Measurements from ENCODE around the gene C10orf71.

The C10orf71 gene

DNA sequence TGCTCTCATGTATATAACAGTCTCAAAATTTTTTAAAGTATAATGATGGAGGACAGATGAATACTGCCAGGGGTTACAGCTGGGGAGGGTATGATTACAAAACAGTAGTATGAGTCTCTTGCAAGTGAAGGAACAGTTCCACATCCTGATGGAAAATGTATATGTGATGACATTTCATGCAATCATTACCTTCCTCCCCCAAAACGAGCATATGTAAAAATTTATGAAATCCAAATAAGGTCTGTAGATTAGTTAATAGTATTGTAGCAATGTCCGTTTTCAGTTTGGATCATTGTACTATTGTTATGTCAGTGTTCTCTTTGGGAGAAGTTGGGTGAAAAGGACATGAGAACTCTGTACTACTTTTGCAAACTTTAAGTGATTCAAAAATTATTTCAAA is 58.9 kb downstream of the C10orf71 start:
- Histone ChIP-seq H3K9me3 (ENCODE audit: control insufficient read depth, low read depth, low read length) (no peaks in the 10 kb centered on the region), H3K4me1 (ENCODE audit: control insufficient read depth, low read depth, low read length) (peaks cover 8% of the 10 kb centered on the region), H3K27me3 (ENCODE audit: control insufficient read depth, insufficient read depth, low read length) (no peaks in the 10 kb centered on the region), H3K9ac (ENCODE audit: low read length) (no peak overlapping the region), H3K36me3 (ENCODE audit: control insufficient read depth, low read depth, low read length) (no peaks in the 10 kb centered on the region), H3K4me3 (ENCODE audit: low read length) (no peak overlapping the region), H3K27ac (ENCODE audit: low read length) (no peak overlapping the region)

DNA sequence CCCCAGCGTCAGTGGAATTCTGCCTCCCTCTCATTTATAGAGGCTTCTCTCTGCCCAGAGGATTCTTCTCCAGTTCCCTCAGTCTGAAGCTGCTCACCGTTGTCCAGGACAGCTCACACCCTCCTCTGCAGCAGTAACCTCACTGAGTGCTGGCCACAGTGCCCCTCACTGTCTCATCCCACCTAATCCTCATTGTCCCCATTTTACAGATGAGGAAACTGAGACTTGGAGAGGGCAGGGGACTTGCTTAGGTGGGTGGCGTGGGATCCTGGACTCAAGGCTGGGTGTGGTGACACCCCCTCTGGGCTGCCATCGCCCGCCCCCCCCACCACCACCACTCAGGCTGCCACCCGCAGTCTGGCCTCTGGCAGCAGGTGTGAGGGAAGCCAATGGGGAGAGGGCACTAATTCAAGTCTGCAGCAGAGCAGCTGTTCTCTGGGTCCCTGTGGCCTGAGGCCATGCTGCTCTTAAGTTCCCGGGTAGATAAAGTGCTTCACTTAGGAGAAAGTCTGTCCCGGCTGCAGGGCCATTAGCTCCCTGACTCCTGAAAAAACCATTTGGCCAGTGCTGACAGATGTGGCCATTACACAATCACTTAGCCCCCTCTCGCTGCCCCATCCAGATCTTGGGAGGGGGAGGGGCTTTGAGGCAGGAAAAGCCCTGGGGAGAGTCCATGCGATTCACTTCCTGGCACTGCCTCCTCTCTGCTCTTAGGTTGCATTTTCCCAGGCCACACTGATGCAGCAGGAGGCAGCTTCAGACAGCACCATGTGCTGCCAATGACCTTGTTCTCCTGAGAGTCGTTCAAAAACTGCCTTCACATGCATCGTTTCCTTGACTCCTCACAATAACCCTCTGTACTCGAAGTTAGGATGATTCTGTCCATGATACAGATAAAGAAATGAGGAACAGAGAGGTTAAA is 60.6 kb downstream of the C10orf71 start:
- Histone ChIP-seq H3K9ac (ENCODE audit: low read length) (no peak overlapping the region), H3K4me3 (ENCODE audit: low read length) (no peak overlapping the region), H3K9me3 (ENCODE audit: control insufficient read depth, low read depth, low read length) (no peaks in the 10 kb centered on the region), H3K4me1 (ENCODE audit: control insufficient read depth, low read depth, low read length) (peaks cover 8% of the 10 kb centered on the region), H3K27ac (ENCODE audit: low read length) (no peak overlapping the region), H3K27me3 (ENCODE audit: control insufficient read depth, insufficient read depth, low read length) (no peaks in the 10 kb centered on the region), H3K36me3 (ENCODE audit: control insufficient read depth, low read depth, low read length) (no peaks in the 10 kb centered on the region)

DNA sequence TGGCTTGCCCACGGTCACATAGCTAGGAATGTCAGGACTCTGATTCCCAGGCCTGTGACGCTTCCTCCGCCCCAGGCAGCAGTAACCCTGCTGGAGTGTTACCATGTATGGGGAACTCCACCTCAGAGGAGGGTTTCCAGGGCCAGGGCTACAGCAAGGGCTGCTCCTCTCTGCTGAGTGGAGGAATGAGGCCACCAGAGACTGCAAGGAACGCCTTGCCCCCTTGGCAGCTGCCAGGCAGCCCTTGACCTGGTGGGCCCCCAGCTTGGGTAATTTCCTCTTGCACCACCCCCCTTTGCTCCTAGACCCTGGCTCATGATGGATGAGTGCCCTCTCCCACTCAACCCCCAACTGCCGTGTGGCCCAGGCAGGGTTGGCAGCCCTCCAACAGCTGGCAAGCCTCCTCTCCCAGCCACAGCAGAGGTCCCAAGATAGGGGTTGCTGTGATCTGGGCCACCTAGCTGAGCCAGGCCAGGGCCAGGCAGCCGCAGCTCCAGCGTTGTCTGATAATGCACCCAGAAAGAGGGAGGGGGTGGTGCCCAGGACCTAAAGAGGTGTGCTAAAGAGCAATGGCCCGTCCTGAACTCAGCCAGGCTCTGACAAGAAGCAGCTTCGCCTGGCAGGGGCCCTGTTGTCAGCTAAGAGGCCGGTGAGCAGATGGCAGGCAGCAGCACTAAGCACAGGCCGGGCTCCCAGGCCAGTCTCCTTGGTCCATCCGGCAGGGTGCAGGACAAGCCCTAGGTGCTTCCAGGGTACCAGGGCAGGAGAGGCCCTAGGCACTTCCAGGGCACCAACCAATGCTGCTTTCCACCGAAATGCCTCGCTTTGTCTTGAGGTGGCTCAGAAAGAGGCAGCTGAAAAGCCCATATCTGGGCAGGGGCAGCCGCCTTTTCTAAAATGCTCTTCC is 61.6 kb downstream of the C10orf71 start:
- Histone ChIP-seq H3K9ac (ENCODE audit: low read length) (no peak overlapping the region), H3K36me3 (ENCODE audit: control insufficient read depth, low read depth, low read length) (no peaks in the 10 kb centered on the region), H3K4me1 (ENCODE audit: control insufficient read depth, low read depth, low read length) (peaks cover 8% of the 10 kb centered on the region), H3K4me3 (ENCODE audit: low read length) (no peak overlapping the region), H3K9me3 (ENCODE audit: control insufficient read depth, low read depth, low read length) (no peaks in the 10 kb centered on the region), H3K27me3 (ENCODE audit: control insufficient read depth, insufficient read depth, low read length) (no peaks in the 10 kb centered on the region), H3K27ac (ENCODE audit: low read length) (no peak overlapping the region)

DNA sequence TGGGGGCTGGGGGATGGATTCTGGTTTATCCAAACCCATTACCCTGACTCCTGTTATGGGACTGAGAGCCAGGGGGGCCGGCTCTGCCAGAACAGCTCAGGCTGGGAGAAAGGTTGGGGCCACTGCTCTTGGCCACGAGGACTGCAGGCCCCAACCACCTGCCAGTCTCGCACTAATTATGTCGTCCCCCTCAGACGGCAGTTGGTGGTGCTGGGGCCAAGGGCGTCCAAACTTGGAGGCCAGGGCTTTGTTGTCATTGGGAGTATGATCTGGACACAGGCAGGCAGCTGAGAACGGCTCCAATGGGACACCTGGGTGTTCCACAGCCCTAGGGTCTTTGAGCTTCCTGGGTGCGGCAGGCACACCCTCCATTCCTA is 62.2 kb downstream of the C10orf71 start:
- no peak overlapping the region for H3K4me3 ChIP-seq (ENCODE audit: low read length)
- H3K9me3 ChIP-seq (ENCODE audit: control insufficient read depth, low read depth, low read length) = no peaks in the 10 kb centered on the region
- H3K36me3 ChIP-seq (ENCODE audit: control insufficient read depth, low read depth, low read length) = no peaks in the 10 kb centered on the region
- no peak overlapping the region for H3K9ac ChIP-seq (ENCODE audit: low read length)
- H3K4me1 ChIP-seq (ENCODE audit: control insufficient read depth, low read depth, low read length) = peaks cover 8% of the 10 kb centered on the region
- H3K27me3 ChIP-seq (ENCODE audit: control insufficient read depth, insufficient read depth, low read length) = no peaks in the 10 kb centered on the region
- H3K27ac ChIP-seq (ENCODE audit: low read length) = no peak overlapping the region

DNA sequence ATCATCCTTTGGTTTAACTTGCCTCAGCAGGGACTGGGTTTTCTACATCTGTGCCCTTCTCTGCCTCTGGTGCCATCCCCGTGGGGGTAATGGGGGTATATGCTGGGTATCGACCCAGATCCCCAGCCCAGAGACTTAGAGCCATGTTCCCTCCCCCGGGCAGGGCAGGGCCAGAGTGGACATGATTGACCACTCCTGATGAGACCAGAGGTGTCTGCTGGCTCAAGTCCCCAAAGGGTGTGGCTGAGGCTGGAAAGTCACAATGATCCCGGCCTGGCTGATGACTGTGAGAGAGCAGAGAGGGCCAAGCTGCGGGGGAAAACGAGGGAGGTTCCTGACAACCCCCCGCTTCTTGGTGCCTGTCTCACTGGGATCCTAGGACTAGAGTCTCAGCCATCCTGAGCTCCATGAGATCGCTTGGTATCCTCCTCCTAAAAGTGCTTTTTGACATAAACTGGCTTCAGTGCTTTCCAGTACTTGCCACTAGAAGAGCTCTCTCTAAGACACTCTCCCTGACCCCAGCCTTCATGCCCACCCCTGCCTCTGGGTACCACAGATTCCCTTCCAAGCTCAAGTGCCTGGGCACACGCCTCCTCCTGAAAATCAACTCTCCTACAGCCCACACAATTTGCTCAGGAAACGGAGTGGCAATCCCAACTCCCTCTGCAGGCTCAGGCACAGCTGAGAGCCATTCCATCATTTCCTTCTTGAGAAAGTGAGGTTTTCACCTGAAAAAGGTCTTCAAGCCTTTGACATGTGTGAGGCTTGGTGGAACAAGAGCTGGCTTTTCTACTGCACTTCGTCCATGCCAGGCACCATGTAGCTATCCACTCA is 63.0 kb downstream of the C10orf71 start:
- no peak overlapping the region for H3K9ac ChIP-seq (ENCODE audit: low read length)
- peaks cover 8% of the 10 kb centered on the region for H3K4me1 ChIP-seq (ENCODE audit: control insufficient read depth, low read depth, low read length)
- H3K36me3 ChIP-seq (ENCODE audit: control insufficient read depth, low read depth, low read length) = no peaks in the 10 kb centered on the region
- H3K9me3 ChIP-seq (ENCODE audit: control insufficient read depth, low read depth, low read length) = no peaks in the 10 kb centered on the region
- H3K27me3 ChIP-seq (ENCODE audit: control insufficient read depth, insufficient read depth, low read length) = no peaks in the 10 kb centered on the region
- no peak overlapping the region for H3K4me3 ChIP-seq (ENCODE audit: low read length)
- no peak overlapping the region for H3K27ac ChIP-seq (ENCODE audit: low read length)

DNA sequence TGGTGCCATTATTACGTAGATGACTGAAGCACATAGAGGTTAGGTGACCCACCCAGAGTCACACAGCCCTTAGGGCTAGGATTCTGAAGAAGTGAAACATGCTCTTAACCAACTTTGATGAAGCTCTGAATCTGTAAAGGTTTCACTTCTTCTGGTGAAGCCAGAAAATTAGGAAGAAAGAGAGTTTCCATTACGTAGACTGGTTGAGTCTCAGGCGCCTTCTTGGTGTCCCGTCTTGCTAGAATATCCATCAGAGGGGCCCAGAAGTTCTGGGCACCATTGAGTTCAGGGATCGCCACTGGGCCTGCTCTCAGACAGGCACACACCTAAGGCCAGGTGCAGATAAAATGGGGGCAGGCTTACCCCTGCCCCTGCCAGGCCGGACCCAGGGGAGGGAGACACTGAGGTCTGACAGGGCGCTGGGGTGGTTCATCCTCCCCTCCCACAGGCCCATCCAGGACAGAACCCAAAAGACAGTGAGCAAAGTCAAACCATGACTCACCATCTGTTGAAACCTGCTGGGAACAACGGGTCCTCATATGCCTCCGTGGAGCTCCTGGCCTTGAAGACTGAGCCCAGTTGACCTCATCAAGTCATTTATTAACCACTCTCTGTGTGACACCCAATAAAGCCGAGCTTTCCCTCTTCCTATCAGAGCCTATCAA is 63.8 kb downstream of the C10orf71 start:
- H3K36me3 ChIP-seq (ENCODE audit: control insufficient read depth, low read depth, low read length) = no peaks in the 10 kb centered on the region
- no peak overlapping the region for H3K9ac ChIP-seq (ENCODE audit: low read length)
- no peak overlapping the region for H3K4me3 ChIP-seq (ENCODE audit: low read length)
- H3K9me3 ChIP-seq (ENCODE audit: control insufficient read depth, low read depth, low read length) = no peaks in the 10 kb centered on the region
- no peaks in the 10 kb centered on the region for H3K27me3 ChIP-seq (ENCODE audit: control insufficient read depth, insufficient read depth, low read length)
- H3K27ac ChIP-seq (ENCODE audit: low read length) = no peak overlapping the region
- H3K4me1 ChIP-seq (ENCODE audit: control insufficient read depth, low read depth, low read length) = peaks cover 8% of the 10 kb centered on the region

DNA sequence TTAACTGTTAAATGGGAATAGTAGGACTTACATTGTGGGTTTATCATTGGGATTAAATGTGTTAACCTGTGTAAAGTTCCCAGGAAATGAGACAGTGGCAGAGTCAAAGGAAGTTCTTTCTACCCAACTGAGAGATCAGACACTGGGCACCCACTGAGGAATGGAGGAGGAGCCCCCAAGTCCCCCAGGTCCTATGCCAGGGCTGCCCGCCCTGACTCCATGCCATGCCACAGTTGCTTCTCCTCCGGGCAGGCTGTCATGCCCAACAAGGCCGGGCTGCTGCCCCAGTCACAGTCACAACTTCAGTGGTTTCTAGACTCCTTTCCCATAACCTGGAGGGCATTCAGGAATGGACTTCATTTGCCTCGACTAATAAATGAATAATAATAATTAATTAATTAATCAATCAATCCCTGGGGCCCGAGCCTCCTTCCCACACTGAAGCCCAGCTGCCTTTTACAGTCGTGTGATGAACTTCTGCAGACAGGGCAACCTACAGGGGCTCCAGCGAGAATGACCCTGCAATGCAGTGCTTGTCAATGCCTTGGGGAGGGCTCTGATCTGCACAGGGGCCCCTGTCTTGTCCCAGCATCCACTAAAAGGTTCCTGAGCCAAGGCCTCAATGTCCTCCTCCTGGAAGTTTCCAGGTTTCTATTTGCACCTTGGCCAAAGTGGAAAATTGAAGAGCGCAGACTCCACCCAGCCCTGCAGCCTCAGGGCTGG is 64.5 kb downstream of the C10orf71 start:
- Histone ChIP-seq H3K9me3 (ENCODE audit: control insufficient read depth, low read depth, low read length) (no peaks in the 10 kb centered on the region), H3K9ac (ENCODE audit: low read length) (no peak overlapping the region), H3K36me3 (ENCODE audit: control insufficient read depth, low read depth, low read length) (no peaks in the 10 kb centered on the region), H3K27me3 (ENCODE audit: control insufficient read depth, insufficient read depth, low read length) (no peaks in the 10 kb centered on the region), H3K4me3 (ENCODE audit: low read length) (no peak overlapping the region), H3K4me1 (ENCODE audit: control insufficient read depth, low read depth, low read length) (peaks cover 8% of the 10 kb centered on the region), H3K27ac (ENCODE audit: low read length) (no peak overlapping the region)

DNA sequence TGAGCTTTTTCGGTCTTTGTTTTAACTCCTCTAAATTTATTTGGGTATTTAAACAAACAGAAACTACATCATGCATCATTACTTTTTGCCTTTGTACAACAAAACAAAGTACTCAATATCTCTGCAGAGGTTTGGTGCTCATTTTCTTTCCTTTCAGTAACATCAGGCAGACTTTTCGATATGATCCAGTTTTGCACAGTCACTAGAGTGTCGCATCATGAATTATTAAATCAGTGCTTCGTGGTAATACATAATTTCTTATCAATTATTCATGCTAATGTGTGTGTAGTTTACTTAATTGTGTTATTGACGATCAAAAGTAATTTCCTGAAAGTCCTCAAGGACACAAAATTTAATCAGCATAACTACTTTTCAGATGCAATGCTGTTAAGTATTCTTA is 65.1 kb downstream of the C10orf71 start:
- Histone ChIP-seq H3K27me3 (ENCODE audit: control insufficient read depth, insufficient read depth, low read length) (no peaks in the 10 kb centered on the region), H3K9me3 (ENCODE audit: control insufficient read depth, low read depth, low read length) (no peaks in the 10 kb centered on the region), H3K9ac (ENCODE audit: low read length) (no peak overlapping the region), H3K4me1 (ENCODE audit: control insufficient read depth, low read depth, low read length) (peaks cover 8% of the 10 kb centered on the region), H3K27ac (ENCODE audit: low read length) (no peak overlapping the region), H3K4me3 (ENCODE audit: low read length) (no peak overlapping the region), H3K36me3 (ENCODE audit: control insufficient read depth, low read depth, low read length) (no peaks in the 10 kb centered on the region)

DNA sequence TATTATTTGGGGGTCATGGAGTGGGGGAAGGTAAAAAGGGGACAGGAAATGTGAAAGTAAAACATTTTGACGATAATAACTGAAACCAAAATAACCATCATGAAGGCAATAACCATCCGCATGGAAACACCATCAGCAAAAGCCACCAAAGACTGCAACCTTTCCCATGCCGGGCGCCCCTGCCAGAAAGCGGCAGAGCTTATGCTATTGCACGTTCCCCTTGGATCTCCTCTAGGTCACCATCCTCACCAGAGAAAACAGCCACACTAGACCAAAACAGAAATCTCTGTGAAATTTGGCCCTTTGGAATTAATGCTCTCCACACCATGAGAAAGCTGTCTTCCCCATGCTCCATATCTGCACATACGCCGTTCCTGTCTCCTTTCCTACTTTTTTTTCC is 65.8 kb downstream of the C10orf71 start:
- no peaks in the 10 kb centered on the region for H3K27me3 ChIP-seq (ENCODE audit: control insufficient read depth, insufficient read depth, low read length)
- H3K9me3 ChIP-seq (ENCODE audit: control insufficient read depth, low read depth, low read length) = no peaks in the 10 kb centered on the region
- no peak overlapping the region for H3K4me3 ChIP-seq (ENCODE audit: low read length)
- H3K9ac ChIP-seq (ENCODE audit: low read length) = no peak overlapping the region
- H3K4me1 ChIP-seq (ENCODE audit: control insufficient read depth, low read depth, low read length) = peaks cover 8% of the 10 kb centered on the region
- no peak overlapping the region for H3K27ac ChIP-seq (ENCODE audit: low read length)
- no peaks in the 10 kb centered on the region for H3K36me3 ChIP-seq (ENCODE audit: control insufficient read depth, low read depth, low read length)

DNA sequence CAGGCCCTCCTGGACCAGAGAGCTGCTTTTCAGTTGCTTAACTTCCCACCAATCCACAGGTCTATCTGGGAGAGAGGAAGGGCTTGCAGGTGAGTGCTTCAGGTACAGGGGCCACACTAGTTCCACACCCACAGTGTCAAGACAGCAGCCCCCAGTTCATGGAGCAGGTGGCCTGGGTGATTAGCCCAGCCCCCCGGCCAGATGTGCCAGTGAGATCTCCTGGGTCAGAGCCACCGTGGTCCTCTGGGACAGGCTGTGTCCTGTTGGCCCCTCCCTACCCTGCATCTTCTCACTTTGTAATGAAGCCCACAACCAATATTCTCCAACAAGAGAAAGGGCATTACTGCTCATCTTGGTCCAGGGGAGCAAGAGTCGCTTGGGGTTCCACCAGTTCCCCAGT is 66.3 kb downstream of the C10orf71 start:
- no peaks in the 10 kb centered on the region for H3K27me3 ChIP-seq (ENCODE audit: control insufficient read depth, insufficient read depth, low read length)
- H3K4me1 ChIP-seq (ENCODE audit: control insufficient read depth, low read depth, low read length) = peaks cover 4% of the 10 kb centered on the region
- no peak overlapping the region for H3K4me3 ChIP-seq (ENCODE audit: low read length)
- no peak overlapping the region for H3K27ac ChIP-seq (ENCODE audit: low read length)
- H3K9ac ChIP-seq (ENCODE audit: low read length) = no peak overlapping the region
- H3K36me3 ChIP-seq (ENCODE audit: control insufficient read depth, low read depth, low read length) = no peaks in the 10 kb centered on the region
- H3K9me3 ChIP-seq (ENCODE audit: control insufficient read depth, low read depth, low read length) = no peaks in the 10 kb centered on the region

Measured in iPS-18a (cell line).